PC-9 (cell line): ENCODE measurements around the gene EYA2. TPM values are rescaled to one million over a fixed set of nuclear protein-coding genes. Genes with fewer than 3 reads are reported as not detected.

ENCODE experiments used
- BruUV-seq: library from RNA; stranded (reverse); fragments of 400-500 nt; replicated peaks from 2 replicates; lab custom pipeline; 2021; lab: Mats Ljungman, UMichigan
- CTCF ChIA-PET: fragments of 300-600 bp; sonication (Branson Sonifier 250); formaldehyde crosslinking; loops from one replicate; lab custom pipeline; 2022; ENCODE audit warnings: antibody characterized with exemption; lab: Charles Lee
- POLR2A ChIA-PET: fragments of 300-600 bp; sonication (Branson Sonifier 250); formaldehyde crosslinking; loops from one replicate; lab custom pipeline; 2022; ENCODE audit warnings: antibody characterized with exemption; ENCODE audit not compliant: unreplicated experiment; lab: Charles Lee
- DNase-seq, 2 experiments: peaks; one replicate each; pipeline versions ENCODE4 v3.0.0 to v3.0.0-alpha.2; 2015 to 2022; ENCODE audit warnings: mixed read lengths in 1 of 2
- H2AFZ ChIP-seq: fragments of 200-600 bp; sonication (generic); 2 replicates; pipeline ENCODE4 v1.8.1; 2017; ENCODE audit warnings: antibody characterized with exemption
- H3F3A ChIP-seq: fragments of 200-600 bp; sonication (generic); 2 replicates; pipeline ENCODE4 v1.8.1; 2017; ENCODE audit warnings: antibody characterized with exemption, mild to moderate bottlenecking, low read depth; ENCODE audit not compliant: insufficient read depth
- H3K27ac ChIP-seq: fragments of 200-600 bp; sonication (generic); 2 replicates; pipeline ENCODE4 v1.6.1; 2016; ENCODE audit warnings: mixed run types
- H3K27me3 ChIP-seq: fragments of 200-600 bp; sonication (generic); 2 replicates; pipeline ENCODE4 v1.6.1; 2016; ENCODE audit warnings: low read depth, mixed run types; ENCODE audit not compliant: insufficient read depth
- H3K36me3 ChIP-seq: fragments of 200-600 bp; sonication (generic); 2 replicates; pipeline ENCODE4 v1.6.1; 2016; ENCODE audit warnings: low read depth, mixed run types
- H3K4me1 ChIP-seq: fragments of 200-600 bp; sonication (generic); replicated peaks from 2 replicates; pipeline ENCODE4 v1.6.1; 2016; ENCODE audit warnings: mixed run types; ENCODE audit not compliant: insufficient read depth
- H3K4me2 ChIP-seq: fragments of 200-600 bp; sonication (generic); 2 replicates; pipeline ENCODE4 v1.6.1; 2017; ENCODE audit warnings: mixed run types
- H3K4me3 ChIP-seq: fragments of 200-600 bp; sonication (generic); 2 replicates; pipeline ENCODE4 v1.6.1; 2016; ENCODE audit warnings: mixed run types
- H3K79me2 ChIP-seq: fragments of 200-600 bp; sonication (generic); 2 replicates; pipeline ENCODE4 v1.6.1; 2017; ENCODE audit warnings: low read depth, mixed run types
- H3K9me2 ChIP-seq: fragments of 200-600 bp; sonication (generic); 2 replicates; pipeline ENCODE4 v1.8.1; 2017; ENCODE audit warnings: mild to moderate bottlenecking; ENCODE audit not compliant: insufficient read depth
- H3K9me3 ChIP-seq: fragments of 200-600 bp; sonication (generic); 2 replicates; pipeline ENCODE4 v1.8.1; 2016; ENCODE audit warnings: low read depth; ENCODE audit not compliant: insufficient read depth
- H4K20me1 ChIP-seq: fragments of 200-600 bp; sonication (generic); 2 replicates; pipeline ENCODE4 v1.8.1; 2017; ENCODE audit not compliant: insufficient read depth
- EZH2 ChIP-seq: fragments of 200-600 bp; sonication (generic); IDR thresholded peaks from 2 replicates; pipeline ENCODE4 v1.8.0; 2017; ENCODE audit warnings: antibody characterized with exemption, low read depth
- intact Hi-C: fragments of 100-400 bp; cut with micrococcal nuclease; formaldehyde crosslinking; loops from one replicate; pipeline ENCODE4 v1.10.0; 2022; ENCODE audit not compliant: unreplicated experiment
- total RNA-seq: library from RNA; stranded (reverse); gene quantifications from 2 replicates; pipeline ENCODE4 v1.2.3, GENCODE V29; 2021
- TF ChIP-seq, protein P1 (sequence below): fragments of 200-600 bp; sonication (generic); conservative IDR thresholded peaks from 2 replicates; pipeline ENCODE4 v1.6.1; 2017; ENCODE audit warnings: mixed run types, antibody characterized with exemption, mild to moderate bottlenecking, moderate library complexity

Gene EYA2
- total RNA-seq, 1 experiment from 2014 or later: not detected

DNA sequence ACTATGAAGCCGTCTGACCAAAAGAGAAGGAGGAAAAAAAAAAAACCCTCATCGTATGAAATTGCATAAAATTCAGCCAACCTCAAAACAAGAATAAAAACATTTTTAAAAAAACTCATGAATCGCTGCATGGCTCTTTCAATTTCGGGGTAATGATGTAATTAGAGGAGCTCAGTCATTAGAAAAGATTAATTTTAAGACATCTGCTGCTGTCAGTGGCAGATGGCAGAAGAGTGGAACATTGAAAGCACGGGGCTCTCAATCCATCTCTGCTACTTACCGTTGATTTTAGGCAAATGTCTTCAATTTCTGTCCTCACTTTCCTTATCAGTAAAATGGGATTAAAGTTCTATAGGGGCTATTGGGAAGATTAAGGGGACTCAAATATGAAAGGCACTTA, 79.1 kb downstream of the EYA2 start:
- H3K4me3 ChIP-seq: no peak overlapping the region
- H3K4me1 ChIP-seq: no peaks in the 10 kb centered on the region
- no peak overlapping the region for H3K4me2 ChIP-seq
- no peaks in the 10 kb centered on the region for H4K20me1 ChIP-seq
- POLR2A ChIA-PET: no interaction called here
- CTCF ChIA-PET: no interaction called here
- no peaks in the 10 kb centered on the region for H3K9me2 ChIP-seq
- H3F3A ChIP-seq: no peaks in the 10 kb centered on the region; the same call in 1 of the 2 replicates
- intact Hi-C loops: no loop called here
- BruUV-seq: no TSS peak
- no peak overlapping the region for H3K27ac ChIP-seq
- H3K36me3 ChIP-seq: no peaks in the 10 kb centered on the region
- no peak for DNase-seq
- H3K27me3 ChIP-seq: no peaks in the 10 kb centered on the region
- H3K79me2 ChIP-seq: no peaks in the 10 kb centered on the region
- no peak overlapping the region for H2AFZ ChIP-seq
- H3K9me3 ChIP-seq: no peaks in the 10 kb centered on the region
- TF ChIP-seq, protein P1, sequence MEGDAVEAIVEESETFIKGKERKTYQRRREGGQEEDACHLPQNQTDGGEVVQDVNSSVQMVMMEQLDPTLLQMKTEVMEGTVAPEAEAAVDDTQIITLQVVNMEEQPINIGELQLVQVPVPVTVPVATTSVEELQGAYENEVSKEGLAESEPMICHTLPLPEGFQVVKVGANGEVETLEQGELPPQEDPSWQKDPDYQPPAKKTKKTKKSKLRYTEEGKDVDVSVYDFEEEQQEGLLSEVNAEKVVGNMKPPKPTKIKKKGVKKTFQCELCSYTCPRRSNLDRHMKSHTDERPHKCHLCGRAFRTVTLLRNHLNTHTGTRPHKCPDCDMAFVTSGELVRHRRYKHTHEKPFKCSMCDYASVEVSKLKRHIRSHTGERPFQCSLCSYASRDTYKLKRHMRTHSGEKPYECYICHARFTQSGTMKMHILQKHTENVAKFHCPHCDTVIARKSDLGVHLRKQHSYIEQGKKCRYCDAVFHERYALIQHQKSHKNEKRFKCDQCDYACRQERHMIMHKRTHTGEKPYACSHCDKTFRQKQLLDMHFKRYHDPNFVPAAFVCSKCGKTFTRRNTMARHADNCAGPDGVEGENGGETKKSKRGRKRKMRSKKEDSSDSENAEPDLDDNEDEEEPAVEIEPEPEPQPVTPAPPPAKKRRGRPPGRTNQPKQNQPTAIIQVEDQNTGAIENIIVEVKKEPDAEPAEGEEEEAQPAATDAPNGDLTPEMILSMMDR: no peak
- TF ChIP-seq EZH2: no peak

DNA sequence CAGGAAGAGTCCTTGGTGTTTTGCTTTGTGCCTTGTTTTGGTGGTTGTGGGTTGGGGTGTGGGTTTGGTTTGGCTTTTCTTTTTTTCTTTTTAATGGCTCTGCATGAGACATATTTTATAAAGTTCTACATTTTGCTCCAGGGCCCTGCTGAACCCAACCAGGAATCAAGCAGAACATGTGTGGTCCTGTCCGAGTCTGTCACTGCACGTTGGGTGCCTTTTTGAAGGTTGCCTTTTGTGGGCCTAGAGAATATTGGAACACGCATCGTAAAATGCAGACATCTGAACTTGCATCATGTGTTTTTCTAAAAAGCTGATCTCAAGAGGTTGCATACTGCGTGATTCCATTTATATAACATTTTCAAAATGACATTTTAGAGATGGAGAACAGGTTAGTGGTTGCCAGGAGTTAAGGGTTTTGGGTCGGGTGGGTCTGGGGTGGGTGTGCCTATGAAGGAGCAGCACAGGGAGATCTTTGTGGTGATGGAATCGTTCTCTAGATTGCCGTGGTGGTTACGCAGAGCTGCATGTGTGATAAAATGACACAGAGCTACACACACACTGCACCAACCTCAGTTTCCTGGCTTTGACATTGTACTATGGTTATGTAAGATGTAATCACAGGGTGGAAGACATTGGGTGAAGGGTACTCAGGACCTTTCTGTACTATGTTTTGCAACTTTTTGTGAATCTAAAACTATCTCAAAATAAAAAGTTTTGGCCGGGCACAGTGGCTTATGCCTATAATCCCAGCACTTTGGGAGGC, 80.2 kb downstream of the EYA2 start:
- no TSS peak for BruUV-seq
- Histone ChIP-seq H3K4me3 (no peak overlapping the region), H3K36me3 (no peaks in the 10 kb centered on the region), H3K27me3 (no peaks in the 10 kb centered on the region), H3K4me2 (no peak overlapping the region), H3K27ac (no peak overlapping the region), H3F3A (no peaks in the 10 kb centered on the region; the same call in 1 of the 2 replicates), H3K79me2 (no peaks in the 10 kb centered on the region), H4K20me1 (no peaks in the 10 kb centered on the region), H2AFZ (no peak overlapping the region), H3K9me2 (no peaks in the 10 kb centered on the region), H3K4me1 (no peaks in the 10 kb centered on the region), H3K9me3 (no peaks in the 10 kb centered on the region)
- POLR2A ChIA-PET: interaction anchor here (0.6 kb wide), 1 partner anchor 132 kb away, joined by 3 read pairs; no protein-coding TSS in a partner anchor
- DNase-seq: no peak
- CTCF ChIA-PET: no interaction called here
- no peak for TF ChIP-seq EZH2
- TF ChIP-seq, protein P1: no peak
- intact Hi-C loops: no loop called here

DNA sequence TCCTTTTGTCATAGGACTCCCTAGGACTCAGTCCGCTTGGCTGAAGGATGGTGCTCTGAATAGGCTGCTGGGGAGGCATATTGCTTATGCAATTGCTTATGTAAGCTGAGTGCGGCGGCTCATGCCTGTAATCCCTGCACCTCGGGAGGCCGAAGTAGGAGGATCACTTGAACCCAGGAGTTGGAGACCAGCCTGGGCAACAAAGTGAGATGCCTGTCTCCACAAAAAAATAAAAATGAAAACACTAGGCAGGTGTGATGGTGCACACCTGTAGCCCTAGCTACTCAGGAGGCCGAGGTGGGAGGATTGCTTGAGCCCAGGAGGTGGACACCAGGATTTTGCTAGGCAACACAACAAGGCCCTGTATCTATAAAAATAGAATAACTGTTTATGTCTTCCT, 81.3 kb downstream of the EYA2 start:
- H3F3A ChIP-seq: no peaks in the 10 kb centered on the region
- H2AFZ ChIP-seq: no peak overlapping the region
- intact Hi-C loops: no loop called here
- H3K79me2 ChIP-seq: no peaks in the 10 kb centered on the region
- H3K27ac ChIP-seq: no peak overlapping the region
- no peak for DNase-seq
- TF ChIP-seq EZH2: no peak
- TF ChIP-seq, protein P1: no peak
- no peaks in the 10 kb centered on the region for H3K36me3 ChIP-seq
- no peak overlapping the region for H3K4me3 ChIP-seq
- no peaks in the 10 kb centered on the region for H4K20me1 ChIP-seq
- BruUV-seq: no TSS peak
- H3K27me3 ChIP-seq: no peaks in the 10 kb centered on the region
- 0 out of 2 replicates have a peak, but pooled peaks cover 2% of the 10 kb centered on the region for H3K4me1 ChIP-seq
- H3K9me2 ChIP-seq: no peaks in the 10 kb centered on the region
- CTCF ChIA-PET: no interaction called here
- H3K4me2 ChIP-seq: no peak overlapping the region
- POLR2A ChIA-PET: no interaction called here
- no peaks in the 10 kb centered on the region for H3K9me3 ChIP-seq
